ENCODE results near the gene GLIS2.

The GLIS2 gene

GRCh38 chr16:4349332-4349731 lies 33.5 kb downstream of the GLIS2 start:
- H3K4me3 ChIP-seq (replicated peaks; ENCODE audit: low read depth, low read length): no peak overlapping the region
- no peak for DNase-seq (ENCODE audit: low read depth)
- TF ChIP-seq CTCF (IDR thresholded peaks at IDR 0.05; ENCODE audit: low read length, missing control alignments): no peak

- TF ChIP-seq CTCF (IDR thresholded peaks at IDR 0.05; ENCODE audit: low read length, missing control alignments): no peak
- no peak for DNase-seq (ENCODE audit: low read depth)
- peak overlapping the region; percentile 82 for H3K4me3 ChIP-seq (replicated peaks; ENCODE audit: low read depth, low read length)
Observed at GRCh38 chr16:4350365-4350786, 34.5 kb downstream of the GLIS2 start.

GRCh38 chr16:4350787-4351659 lies 35.2 kb downstream of the GLIS2 start, which contains the start of gene PAM16:
TSS of gene PAM16 (minus strand) at chr16:4351321. CDS start at chr16:4351234, 87 bp downstream.
- DNase-seq (ENCODE audit: low read depth): peak; percentile 94
- no peak for TF ChIP-seq CTCF (IDR thresholded peaks at IDR 0.05; ENCODE audit: low read length, missing control alignments)
- H3K4me3 ChIP-seq (replicated peaks; ENCODE audit: low read depth, low read length): peak within 1 kb of the TSS; percentile 82

- no peak overlapping the region for H3K4me3 ChIP-seq (replicated peaks; ENCODE audit: low read depth, low read length)
- no peak for DNase-seq (ENCODE audit: low read depth)
- TF ChIP-seq CTCF (IDR thresholded peaks at IDR 0.05; ENCODE audit: low read length, missing control alignments): no peak
Observed at GRCh38 chr16:4351880-4352279, 36.0 kb downstream of the GLIS2 start.

GRCh38 chr16:4352843-4353242 lies 37.0 kb downstream of the GLIS2 start:
- no peak for DNase-seq (ENCODE audit: low read depth)
- H3K4me3 ChIP-seq (replicated peaks; ENCODE audit: low read depth, low read length): no peak overlapping the region
- no peak for TF ChIP-seq CTCF (IDR thresholded peaks at IDR 0.05; ENCODE audit: low read length, missing control alignments)

- H3K4me3 ChIP-seq (replicated peaks; ENCODE audit: low read depth, low read length): no peak overlapping the region
- no peak for DNase-seq (ENCODE audit: low read depth)
- no peak for TF ChIP-seq CTCF (IDR thresholded peaks at IDR 0.05; ENCODE audit: low read length, missing control alignments)
Observed at GRCh38 chr16:4353675-4354074, 37.8 kb downstream of the GLIS2 start.
